HG02763 (cell line): ENCODE results near the gene TRIM10.
"Not testable (repeated sequence)": the region's sequence is repeated elsewhere in the genome, so short reads cannot be mapped to it uniquely, and the experiment has no call there.

Experiments used
- ATAC-seq: cut with Tn5 transposase; IDR thresholded peaks from one replicate; pipeline ENCODE4 v1.9.1; 2021; ENCODE audit warnings: mild to moderate bottlenecking, moderate library complexity; ENCODE audit not compliant: unreplicated experiment

TRIM10 gene

DNA sequence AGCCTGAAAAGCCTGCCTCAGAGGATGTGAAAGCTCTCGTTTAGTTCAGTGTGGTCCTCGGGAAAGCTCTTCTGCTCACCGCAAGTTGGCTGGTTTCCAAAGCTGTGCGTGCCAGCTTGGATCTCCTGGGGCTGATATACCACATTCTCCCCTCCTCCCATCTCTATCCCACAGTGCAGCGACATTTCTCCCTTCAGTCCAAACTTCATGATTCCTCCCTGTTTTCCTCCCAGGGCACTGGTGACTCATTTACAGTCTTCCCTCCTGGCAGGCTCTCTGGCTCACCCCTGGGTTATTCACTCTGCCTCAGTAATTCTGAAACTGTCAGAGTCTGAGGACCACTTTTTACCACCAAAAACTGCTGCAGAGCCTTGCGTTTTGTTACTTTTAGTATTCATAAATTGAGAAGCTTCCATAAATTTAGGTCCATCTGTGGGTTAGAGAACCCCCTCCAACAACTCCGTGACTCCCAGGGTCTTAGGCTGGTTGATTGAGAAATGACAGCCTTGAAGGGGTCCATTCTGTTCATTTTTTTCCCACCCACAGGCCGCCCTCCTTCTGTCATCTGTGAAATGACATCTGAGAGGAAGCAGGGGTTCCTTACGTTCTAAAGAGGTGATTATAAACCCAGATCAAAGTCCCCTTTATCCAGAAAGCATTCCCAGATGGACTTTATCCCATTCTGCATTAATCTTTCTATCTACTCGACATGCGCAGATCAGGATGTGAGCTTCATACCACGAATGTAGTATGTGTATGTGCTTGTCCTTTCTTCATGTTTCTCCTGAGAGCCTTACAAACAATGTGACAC lies 6.1 kb downstream of the TRIM10 start:
- ATAC-seq, result no peak

DNA sequence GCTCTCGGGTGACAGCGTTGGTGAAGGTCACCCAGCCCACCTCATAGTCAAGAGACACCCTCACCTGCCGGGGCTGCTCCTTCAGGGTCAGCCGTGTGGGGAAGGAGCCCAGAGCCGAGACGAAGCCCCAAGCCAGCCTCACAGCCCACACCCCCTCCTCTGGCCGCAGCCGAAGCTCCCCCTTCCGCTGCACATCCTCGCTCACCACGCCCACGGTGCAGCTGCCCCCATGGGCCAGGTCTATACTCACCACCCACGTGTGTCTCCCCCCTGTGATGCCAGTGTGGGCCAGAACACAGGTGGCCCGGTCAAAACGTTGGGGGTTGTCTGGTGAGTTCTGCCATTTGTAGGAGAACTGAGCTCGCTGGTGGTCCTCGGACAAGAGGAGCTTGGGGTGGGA lies 7.0 kb downstream of the TRIM10 start:
- no peak for ATAC-seq

DNA sequence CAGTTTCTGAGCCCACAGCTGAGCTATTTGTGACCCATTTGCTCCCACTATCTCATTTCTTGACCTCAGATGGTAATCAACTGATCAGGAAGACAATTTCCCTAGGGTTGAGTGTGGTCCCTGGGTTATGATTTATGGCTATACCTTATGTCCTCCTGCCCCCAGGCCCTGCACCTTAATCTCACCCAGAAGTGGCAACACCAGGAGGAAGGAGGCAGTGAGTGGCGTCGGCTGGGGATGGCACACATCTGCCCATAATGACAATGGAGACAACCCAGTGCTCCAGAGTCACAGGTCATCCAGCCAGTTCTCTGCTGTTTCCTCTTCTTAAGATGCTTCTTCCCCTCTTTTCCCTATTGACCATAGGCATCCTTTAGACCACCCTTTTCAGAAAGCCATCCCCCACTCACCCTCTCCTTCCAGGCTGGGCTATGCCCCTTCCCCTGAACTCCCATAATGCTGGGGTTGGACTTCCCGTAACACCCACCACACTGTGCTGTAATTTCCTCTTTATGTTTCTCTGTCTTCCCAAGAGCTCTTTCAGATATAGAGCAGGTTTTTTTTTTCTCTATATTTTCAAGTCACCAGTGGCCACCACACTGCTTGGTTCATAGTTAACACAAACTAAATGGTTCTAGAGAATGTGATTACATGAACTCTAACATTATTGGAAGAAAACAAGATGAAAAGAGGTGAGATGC lies 8.0 kb downstream of the TRIM10 start:
- no peak for ATAC-seq

DNA sequence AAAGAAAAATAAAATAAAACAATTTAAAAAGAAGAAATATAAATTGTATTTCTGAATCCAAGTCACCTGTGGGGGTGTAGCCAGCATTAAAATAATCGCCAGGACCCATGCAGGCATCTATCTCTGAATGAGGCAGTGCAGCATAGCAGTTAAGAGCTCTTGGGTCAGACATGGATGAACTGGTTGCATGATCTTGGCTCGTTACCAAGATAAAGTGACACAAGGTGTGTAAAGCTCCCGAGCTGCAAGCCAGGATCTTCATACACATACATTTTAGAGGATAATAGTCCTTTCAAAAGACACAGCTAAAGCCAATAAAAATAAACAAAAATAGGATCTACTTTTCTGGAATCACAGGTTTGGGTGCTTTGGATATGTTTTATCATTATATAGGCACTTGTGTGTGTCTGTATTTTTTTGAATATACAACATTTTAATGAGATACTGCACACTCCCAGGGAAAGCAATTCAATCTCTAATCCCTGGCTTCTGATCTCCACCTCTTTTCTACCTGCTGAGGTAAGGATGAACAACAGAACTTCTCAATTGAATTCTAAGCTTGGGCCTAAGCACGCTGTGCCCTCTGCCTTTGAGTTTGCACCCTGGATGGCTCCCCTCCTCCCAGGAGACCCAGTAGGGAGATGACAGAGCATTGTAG lies 8.9 kb downstream of the TRIM10 start:
- ATAC-seq, result no peak

DNA sequence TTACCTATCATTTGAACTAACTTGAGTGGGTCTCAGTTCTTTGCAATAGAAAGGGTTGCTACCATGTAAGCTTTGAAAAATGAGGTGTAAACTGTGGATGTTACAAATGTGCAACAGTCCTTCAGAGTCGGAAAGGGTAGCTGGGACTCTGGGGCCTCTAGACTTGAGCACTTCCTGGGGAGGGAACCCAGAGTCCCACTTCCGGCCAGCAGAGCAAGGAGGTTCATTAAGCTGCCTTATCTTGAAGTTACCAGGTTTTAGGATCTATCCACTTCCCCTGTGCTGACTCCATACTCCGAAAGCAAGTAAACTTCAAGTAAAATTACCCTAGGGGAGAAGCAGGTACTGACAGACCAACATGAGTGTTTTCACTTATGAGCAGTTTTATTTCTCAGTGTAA lies 9.4 kb downstream of the TRIM10 start:
- no peak for ATAC-seq

GRCh38 chr6:30150671-30151395 lies 10.2 kb downstream of the TRIM10 start:
- no peak for ATAC-seq

DNA sequence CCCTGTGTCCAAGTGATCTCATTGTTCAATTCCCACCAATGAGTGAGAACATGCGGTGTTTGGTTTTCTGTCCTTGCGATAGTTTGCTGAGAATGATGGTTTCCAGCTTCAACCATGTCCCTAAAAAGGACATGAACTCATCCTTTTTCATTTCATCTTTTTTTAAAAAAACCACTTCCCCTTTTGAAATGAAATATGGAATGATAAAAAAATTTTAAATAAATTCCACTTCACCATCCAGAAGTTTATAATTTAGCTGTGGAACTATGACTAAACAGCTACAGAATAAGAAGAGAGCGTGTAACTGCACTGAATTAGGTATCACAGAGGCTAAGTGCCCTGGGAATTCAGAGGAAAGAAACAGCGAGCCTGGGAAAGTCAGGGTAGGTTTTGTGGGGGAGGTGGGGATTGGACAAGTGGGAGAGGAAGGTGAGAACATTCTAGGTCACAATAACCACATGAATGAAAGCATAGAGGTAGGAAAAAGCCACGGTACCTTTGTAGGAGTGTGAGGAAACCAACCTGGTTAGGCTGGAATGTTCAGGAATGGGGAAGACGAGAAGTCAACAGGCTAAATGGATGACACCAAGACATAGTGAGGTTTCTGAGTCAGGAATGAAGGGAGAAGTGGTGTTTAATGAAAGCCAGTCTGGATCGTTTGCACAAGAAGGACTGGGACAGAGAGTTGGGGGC lies 11.0 kb downstream of the TRIM10 start:
- ATAC-seq, result no peak

DNA sequence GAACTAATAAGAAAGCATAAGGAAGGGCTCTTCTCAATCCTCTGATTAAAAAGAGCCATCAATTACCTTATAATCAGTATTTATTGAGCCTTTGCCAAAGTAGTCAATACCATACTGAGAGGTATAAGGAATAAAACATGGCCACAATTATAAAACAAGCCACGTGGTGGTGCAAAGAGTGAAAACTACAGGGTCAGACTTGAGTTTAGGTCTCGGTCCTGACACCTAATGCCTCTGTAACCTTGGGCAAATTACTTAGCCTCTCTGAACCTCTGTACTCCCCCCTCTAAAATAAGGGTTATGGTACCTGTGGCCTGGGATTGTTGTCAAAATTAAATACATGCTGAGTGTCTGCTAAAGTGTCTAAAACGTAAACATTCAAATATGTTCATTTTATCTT lies 11.8 kb downstream of the TRIM10 start:
- no peak for ATAC-seq

- ATAC-seq, result no peak
Observed at GRCh38 chr6:30147096-30147495, 13.9 kb downstream of the TRIM10 start.

DNA sequence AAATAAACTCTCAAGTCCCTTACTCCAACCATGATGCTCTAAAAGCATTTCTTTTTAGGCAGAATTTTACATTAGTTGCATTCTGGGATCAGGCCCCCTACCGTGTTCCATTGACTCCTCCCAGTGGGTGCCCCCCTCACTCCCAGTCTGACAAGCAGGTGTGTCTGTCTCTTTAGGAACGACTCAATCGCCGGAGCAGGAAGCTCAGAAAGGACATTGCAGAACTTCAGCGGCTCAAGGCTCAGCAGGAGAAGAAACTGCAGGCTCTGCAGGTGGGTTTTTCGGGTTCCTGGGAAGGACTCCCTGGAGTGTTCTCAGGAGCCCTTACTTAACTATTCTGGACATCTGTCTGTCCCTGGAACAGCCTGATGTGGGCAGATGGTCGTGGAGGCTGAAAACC lies 15.2 kb downstream of the TRIM10 start:
- no peak for ATAC-seq

DNA sequence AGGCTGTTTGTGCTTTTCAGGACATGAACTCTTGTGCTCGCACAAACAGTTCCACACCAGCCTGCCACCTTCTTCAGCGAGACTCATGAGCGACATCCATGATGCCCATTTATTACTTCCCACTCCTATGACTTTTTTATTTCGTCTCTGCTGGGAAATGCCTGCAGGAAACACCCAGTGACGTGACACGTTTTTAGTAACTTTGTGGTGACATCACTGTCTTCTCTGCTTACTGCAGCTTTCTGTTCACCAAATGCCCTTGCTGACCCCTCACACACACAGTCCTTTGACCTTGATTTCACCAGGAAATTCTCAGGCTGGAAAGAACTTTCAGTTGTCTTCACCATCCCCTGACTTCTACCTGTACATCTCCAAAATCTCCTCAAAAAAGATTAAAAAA lies 16.2 kb downstream of the TRIM10 start:
- no peak for ATAC-seq

GRCh38 chr6:30143780-30144179 lies 17.2 kb downstream of the TRIM10 start:
- ATAC-seq, result no peak

DNA sequence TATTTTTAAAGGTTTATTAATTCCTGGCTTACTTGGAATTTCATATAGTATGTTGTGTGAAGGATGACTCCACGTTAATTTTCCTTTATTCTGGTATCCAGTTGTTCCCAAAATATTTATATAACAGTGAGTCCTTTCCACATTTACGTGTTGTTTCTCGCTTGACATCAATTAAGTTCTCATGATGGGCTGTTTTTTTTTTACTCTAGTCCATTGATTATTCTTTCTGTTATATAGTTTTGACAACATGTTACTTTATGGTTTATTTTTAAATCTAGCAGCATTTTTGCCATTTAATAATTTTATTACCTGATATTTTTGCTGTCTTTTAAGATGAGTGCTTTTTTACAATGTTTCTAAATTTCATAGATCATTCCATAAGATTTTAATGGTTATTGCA lies 18.3 kb downstream of the TRIM10 start:
- ATAC-seq, result no peak

DNA sequence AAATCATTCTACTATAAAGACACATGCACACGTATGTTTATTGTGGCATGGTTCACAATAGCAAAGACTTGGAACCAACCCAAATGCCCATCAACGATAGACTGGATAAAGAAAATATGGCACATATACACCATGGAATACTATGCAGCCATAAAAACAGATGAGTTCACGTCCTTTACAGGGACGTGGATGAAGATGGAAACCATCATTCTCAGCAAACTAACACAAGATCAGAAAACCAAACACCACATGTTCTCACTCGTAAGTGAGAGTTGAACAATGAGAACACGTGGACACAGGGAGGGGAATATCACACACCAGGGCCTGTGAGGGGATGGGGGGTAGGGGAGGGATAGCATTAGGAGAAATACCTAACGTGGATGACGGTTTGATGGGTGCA lies 20.8 kb downstream of the TRIM10 start:
- ATAC-seq, result not testable (repeated sequence)

DNA sequence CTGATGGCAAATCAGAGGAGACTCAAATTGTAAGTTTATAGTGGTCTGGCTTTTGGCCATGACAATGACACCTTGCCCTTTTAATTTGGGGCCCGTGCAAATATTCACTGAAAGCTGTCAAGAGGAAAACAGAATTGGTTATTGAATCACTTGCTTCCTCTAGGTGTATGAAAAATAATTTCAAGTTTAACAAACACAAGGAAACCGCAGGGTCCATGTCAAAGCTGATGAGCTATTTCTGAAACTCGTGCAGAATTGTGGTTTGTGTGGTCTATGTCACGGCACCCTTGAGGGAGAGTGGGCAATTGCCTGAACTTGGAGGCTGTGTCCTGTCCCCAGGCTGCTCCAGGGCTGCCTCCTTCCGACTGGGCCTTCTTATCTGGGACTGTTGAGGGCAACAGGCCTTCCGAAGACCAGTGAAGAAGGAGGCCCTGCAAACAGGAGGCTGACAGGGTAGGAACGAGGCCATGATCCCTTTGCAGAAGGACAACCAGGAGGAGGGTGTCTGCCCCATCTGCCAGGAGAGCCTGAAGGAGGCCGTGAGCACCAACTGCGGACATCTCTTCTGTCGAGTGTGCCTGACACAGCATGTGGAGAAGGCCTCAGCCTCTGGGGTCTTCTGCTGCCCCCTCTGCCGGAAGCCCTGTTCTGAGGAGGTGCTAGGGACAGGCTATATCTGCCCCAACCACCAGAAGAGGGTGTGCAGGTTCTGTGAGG lies 24.3 kb downstream of the TRIM10 start:
- no peak for ATAC-seq

GRCh38 chr6:30135757-30136156 lies 25.3 kb downstream of the TRIM10 start, which contains the start of gene TRIM40:
TSS of gene TRIM40 (plus strand) at chr6:30136140. CDS start at chr6:30137037, 897 bp downstream.
- ATAC-seq, result no peak

DNA sequence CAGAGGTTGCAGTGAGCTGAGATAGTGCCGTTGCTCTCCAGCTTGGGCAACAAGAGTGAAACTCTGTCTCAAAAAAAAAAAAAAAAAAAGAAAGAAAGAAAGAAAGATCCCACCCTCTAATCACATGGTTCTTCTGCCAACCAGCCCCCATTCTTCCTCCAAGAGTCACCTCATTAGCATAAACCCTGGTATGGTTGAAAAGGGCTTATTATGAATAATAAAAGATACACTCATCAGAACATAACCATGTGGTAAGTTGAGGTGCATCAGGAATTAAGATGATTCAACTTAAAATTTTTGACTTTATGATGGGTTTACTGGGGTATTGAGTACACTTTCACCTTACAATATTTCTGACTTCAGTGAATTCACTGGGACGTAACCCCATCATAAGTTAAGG lies 25.9 kb downstream of the TRIM10 start:
- no peak for ATAC-seq

- no peak for ATAC-seq
Observed at GRCh38 chr6:30131947-30132497, 29.0 kb downstream of the TRIM10 start.
